Measurements from ENCODE around the gene GPR78. TPM values are rescaled to one million over a fixed set of nuclear protein-coding genes. Genes with fewer than 3 reads are reported as not detected.
"Not testable (repeated sequence)": the region's sequence is repeated elsewhere in the genome, so short reads cannot be mapped to it uniquely, and the experiment has no call there.

The GPR78 gene
- total and polyA plus RNA-seq, 8 donors: 0.31 to 2.3 (median 0.55) TPM; not detected in 5

DNA sequence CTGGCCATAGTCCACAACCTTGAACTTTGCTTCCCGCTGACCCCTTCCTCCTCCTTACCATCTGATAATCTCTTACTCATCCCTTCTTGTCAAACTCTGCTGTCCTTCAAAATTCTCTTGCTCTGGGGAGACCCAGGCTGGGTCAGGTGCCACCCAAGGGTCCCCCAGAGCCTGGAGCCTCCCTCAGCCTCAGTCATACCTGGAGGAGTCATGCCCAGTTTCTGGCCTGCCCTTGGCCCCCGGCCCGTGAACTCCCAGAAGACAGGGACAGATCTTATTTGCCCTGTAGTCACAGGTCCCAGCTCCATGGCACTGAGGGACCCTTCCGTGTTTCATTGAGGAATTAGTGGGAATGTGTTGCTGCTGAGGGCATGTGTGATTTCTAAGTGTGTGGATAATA lies 4.7 kb upstream of the GPR78 start:
- Histone ChIP-seq H3K4me3 (no peak overlapping the region), H3K27ac (no peak overlapping the region), H3K27me3 (peaks cover 5 to 35% (median 19%) of the 10 kb centered on the region in 3 donors), H3K9me3 (no peaks in the 10 kb centered on the region), H3K4me1 (peaks cover 0 to 4% (median 0%) of the 10 kb centered on the region in 4 donors), H3K36me3 (no peaks in the 10 kb centered on the region)
- no peak for TF ChIP-seq EP300 (IDR thresholded peaks at IDR 0.05)
- TF ChIP-seq POLR2AphosphoS5 (IDR thresholded peaks at IDR 0.05): no peak
- no peak for TF ChIP-seq POLR2A (IDR thresholded peaks at IDR 0.05)
- TF ChIP-seq, protein P1, sequence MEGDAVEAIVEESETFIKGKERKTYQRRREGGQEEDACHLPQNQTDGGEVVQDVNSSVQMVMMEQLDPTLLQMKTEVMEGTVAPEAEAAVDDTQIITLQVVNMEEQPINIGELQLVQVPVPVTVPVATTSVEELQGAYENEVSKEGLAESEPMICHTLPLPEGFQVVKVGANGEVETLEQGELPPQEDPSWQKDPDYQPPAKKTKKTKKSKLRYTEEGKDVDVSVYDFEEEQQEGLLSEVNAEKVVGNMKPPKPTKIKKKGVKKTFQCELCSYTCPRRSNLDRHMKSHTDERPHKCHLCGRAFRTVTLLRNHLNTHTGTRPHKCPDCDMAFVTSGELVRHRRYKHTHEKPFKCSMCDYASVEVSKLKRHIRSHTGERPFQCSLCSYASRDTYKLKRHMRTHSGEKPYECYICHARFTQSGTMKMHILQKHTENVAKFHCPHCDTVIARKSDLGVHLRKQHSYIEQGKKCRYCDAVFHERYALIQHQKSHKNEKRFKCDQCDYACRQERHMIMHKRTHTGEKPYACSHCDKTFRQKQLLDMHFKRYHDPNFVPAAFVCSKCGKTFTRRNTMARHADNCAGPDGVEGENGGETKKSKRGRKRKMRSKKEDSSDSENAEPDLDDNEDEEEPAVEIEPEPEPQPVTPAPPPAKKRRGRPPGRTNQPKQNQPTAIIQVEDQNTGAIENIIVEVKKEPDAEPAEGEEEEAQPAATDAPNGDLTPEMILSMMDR (IDR thresholded peaks at IDR 0.05): no peak
- no peak for DNase-seq
- intact Hi-C loops (cut with DNase I; ENCODE audit: low total_unique reads): no loop called here
- 65 to 79% (median 75%) methylated on average over 2 to 4 of the region's 4 CpGs for WGBS, 5 donors

DNA sequence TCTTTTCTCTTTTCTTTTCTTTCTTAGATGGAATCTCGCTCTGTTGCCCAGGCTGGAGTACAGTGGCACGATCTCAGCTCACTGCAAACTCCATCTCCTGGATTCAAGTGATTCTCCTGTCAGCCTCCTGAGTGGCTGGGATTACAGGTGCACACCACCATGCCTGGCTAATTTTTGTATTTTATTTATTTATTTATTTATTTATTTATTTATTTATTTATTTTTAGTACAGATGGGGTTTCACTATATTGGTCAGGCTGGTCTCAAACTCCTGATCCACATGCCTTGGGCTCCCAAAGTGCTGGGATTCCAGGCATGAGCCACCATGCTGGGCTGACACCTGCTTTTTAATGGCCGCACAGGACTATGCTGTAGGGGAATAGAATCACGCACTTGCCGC lies 3.6 kb upstream of the GPR78 start:
- H3K9me3 ChIP-seq; DNase-seq; intact Hi-C loops (cut with DNase I; ENCODE audit: low total_unique reads); H3K27ac ChIP-seq; H3K36me3 ChIP-seq; H3K4me1 ChIP-seq; H3K4me3 ChIP-seq: not testable (repeated sequence)
- 85 to 87% (median 85%) methylated on average over 5 of the region's 5 CpGs for WGBS, 5 donors
- peaks cover 15 to 47% (median 30%) of the 10 kb centered on the region in 3 donors for H3K27me3 ChIP-seq

DNA sequence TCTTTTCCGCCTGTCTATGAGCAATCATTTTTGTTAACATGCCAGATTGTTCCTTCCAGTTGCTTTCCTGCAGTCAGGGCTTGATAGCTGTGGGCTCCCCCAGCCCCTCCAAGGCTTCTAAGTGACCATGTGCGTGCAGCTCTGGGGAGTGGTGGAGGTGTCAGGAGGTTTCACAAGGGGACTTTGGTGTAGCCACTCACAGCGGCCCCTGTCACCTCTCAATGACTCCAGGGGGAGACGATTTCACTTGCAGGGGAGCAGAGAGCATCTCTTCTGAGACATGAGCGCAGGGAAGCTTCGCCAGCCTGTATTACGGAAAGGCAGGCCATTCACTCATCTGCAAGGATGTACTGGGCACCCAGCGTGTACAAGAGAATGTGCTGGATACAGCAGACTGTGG lies 3.1 kb upstream of the GPR78 start:
- peaks cover 0 to 7% (median 0%) of the 10 kb centered on the region in 4 donors for H3K9me3 ChIP-seq
- intact Hi-C loops (cut with DNase I; ENCODE audit: low total_unique reads): no loop called here
- no peak overlapping the region for H3K4me3 ChIP-seq
- H3K27me3 ChIP-seq: peaks cover 16 to 51% (median 35%) of the 10 kb centered on the region in 3 donors
- 47 to 69% (median 66%) methylated on average over 7 to 8 of the region's 8 CpGs for WGBS, 5 donors
- peaks cover 0 to 8% (median 0%) of the 10 kb centered on the region in 4 donors for H3K4me1 ChIP-seq
- no peak for DNase-seq
- TF ChIP-seq POLR2AphosphoS5 (IDR thresholded peaks at IDR 0.05) (no peak), POLR2A (IDR thresholded peaks at IDR 0.05) (no peak), EP300 (IDR thresholded peaks at IDR 0.05) (no peak)
- TF ChIP-seq, protein P1 (IDR thresholded peaks at IDR 0.05): no peak
- no peaks in the 10 kb centered on the region for H3K36me3 ChIP-seq
- no peak overlapping the region for H3K27ac ChIP-seq

DNA sequence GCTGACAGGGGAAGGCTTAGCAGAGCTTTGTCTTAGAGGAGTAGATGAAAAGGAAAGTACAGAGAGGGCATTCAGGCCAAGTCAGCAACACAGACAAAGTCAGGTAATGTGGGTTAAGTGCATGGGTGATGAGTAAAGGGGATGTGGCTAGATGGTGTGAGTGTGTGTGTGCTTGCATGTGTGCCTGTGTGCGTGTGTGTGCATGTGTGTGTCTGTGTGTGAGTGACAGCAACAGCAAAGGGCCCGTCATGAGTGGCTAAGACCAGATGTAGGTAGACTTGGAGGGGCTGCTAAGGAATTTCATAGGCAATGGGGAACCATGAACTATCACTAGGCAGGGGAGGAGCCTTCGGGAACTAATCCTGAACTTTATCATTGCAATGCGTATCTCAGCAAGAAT lies 2.2 kb upstream of the GPR78 start:
- H3K4me3 ChIP-seq: no peak overlapping the region
- peaks cover 0 to 8% (median 0%) of the 10 kb centered on the region in 4 donors for H3K4me1 ChIP-seq
- DNase-seq: no peak
- H3K36me3 ChIP-seq: no peaks in the 10 kb centered on the region
- WGBS, 5 donors: 70 to 82% (median 73%) methylated on average over 4 of the region's 4 CpGs
- H3K9me3 ChIP-seq: peaks cover 0 to 7% (median 0%) of the 10 kb centered on the region in 4 donors
- intact Hi-C loops (cut with DNase I; ENCODE audit: low total_unique reads): no loop called here
- no peak overlapping the region for H3K27ac ChIP-seq
- peaks cover 16 to 60% (median 35%) of the 10 kb centered on the region in 3 donors for H3K27me3 ChIP-seq
- no peak for TF ChIP-seq EP300 (IDR thresholded peaks at IDR 0.05)
- no peak for TF ChIP-seq POLR2AphosphoS5 (IDR thresholded peaks at IDR 0.05)
- TF ChIP-seq POLR2A (IDR thresholded peaks at IDR 0.05): no peak
- TF ChIP-seq, protein P1 (IDR thresholded peaks at IDR 0.05): no peak

DNA sequence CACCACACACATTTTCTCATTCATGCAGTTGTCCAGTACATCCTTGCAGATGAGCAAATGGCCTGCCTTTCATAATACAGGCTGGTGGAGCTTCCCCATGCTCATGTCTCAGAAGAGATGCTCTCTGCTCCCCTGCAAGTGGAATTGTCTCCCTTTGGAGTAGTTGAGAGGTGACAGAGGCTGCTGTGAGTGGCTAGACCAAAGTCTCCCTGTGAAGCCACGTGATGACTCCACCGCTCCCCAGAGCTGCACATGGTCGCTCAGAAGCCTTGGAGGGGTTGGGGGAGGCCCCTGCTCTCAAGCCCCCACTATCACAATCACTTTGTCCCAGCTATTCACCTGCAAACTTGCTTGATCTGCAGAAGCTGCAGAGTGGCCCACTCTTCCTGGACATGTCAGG lies 1.5 kb upstream of the GPR78 start:
- DNase-seq: no peak
- peaks cover 16 to 68% (median 35%) of the 10 kb centered on the region in 3 donors for H3K27me3 ChIP-seq
- intact Hi-C loops (cut with DNase I; ENCODE audit: low total_unique reads): no loop called here
- H3K4me3 ChIP-seq: no peak overlapping the region
- TF ChIP-seq POLR2A (IDR thresholded peaks at IDR 0.05): no peak
- TF ChIP-seq, protein P1 (IDR thresholded peaks at IDR 0.05): no peak
- TF ChIP-seq POLR2AphosphoS5 (IDR thresholded peaks at IDR 0.05): no peak
- no peak for TF ChIP-seq EP300 (IDR thresholded peaks at IDR 0.05)
- H3K4me1 ChIP-seq: peaks cover 0 to 8% (median 0%) of the 10 kb centered on the region in 4 donors
- 66 to 82% (median 70%) methylated on average over 3 of the region's 3 CpGs; no CpG with 5 or more reads in 1 of the 5 donors for WGBS, 5 donors
- no peak overlapping the region for H3K27ac ChIP-seq
- no peaks in the 10 kb centered on the region for H3K36me3 ChIP-seq
- H3K9me3 ChIP-seq: peaks cover 0 to 7% (median 0%) of the 10 kb centered on the region in 4 donors
